ENCODE data around the gene TRAF3.

TRAF3 gene

GRCh38 chr14:102954081-102954789, 177.0 kb downstream of the TRAF3 start:
- H3K27me3 ChIP-seq (ENCODE audit: low read length): no peaks in the 10 kb centered on the region
- no peak overlapping the region for H3K4me2 ChIP-seq (ENCODE audit: low read depth, low read length, poor library complexity, severe bottlenecking)
- no peaks in the 10 kb centered on the region for H3K79me2 ChIP-seq (ENCODE audit: insufficient read depth, low read length)
- no peaks in the 10 kb centered on the region for H3K36me3 ChIP-seq (ENCODE audit: low read length)
- no peaks in the 10 kb centered on the region for H3K9me2 ChIP-seq (replicated peaks; ENCODE audit: insufficient read depth, low read length)
- H3F3A ChIP-seq (ENCODE audit: insufficient read depth): 0 out of 2 replicates have a peak, but pooled peaks cover 2% of the 10 kb centered on the region
- TF ChIP-seq EZH2phosphoT487 (conservative IDR thresholded peaks at IDR 0.05; ENCODE audit: low read length): no peak
- no peak for TF ChIP-seq CTCF (IDR thresholded peaks at IDR 0.05; ENCODE audit: insufficient read depth, low read length, poor library complexity, severe bottlenecking)
- H3K9ac ChIP-seq (ENCODE audit: low read length): no peak overlapping the region
- no peaks in the 10 kb centered on the region for H3K9me3 ChIP-seq (ENCODE audit: insufficient read depth, low read length)
- no peak overlapping the region for H3K4me3 ChIP-seq (ENCODE audit: insufficient read depth, low read length, poor library complexity, severe bottlenecking)
- H3K27ac ChIP-seq (ENCODE audit: low read depth, low read length): no peak overlapping the region
- no peak overlapping the region for H2AFZ ChIP-seq (ENCODE audit: low read depth, low read length, severe bottlenecking)
- H4K20me1 ChIP-seq (ENCODE audit: low read depth, low read length): no peaks in the 10 kb centered on the region

GRCh38 chr14:102955636-102956408, 178.6 kb downstream of the TRAF3 start:
- Histone ChIP-seq H3K9me3 (ENCODE audit: insufficient read depth, low read length) (no peaks in the 10 kb centered on the region), H3K27me3 (ENCODE audit: low read length) (no peaks in the 10 kb centered on the region), H3K4me3 (ENCODE audit: insufficient read depth, low read length, poor library complexity, severe bottlenecking) (no peak overlapping the region), H3K9me2 (replicated peaks; ENCODE audit: insufficient read depth, low read length) (no peaks in the 10 kb centered on the region), H4K20me1 (ENCODE audit: low read depth, low read length) (no peaks in the 10 kb centered on the region), H3K9ac (ENCODE audit: low read length) (no peak overlapping the region), H3K4me2 (ENCODE audit: low read depth, low read length, poor library complexity, severe bottlenecking) (no peak overlapping the region), H2AFZ (ENCODE audit: low read depth, low read length, severe bottlenecking) (no peak overlapping the region), H3K27ac (ENCODE audit: low read depth, low read length) (no peak overlapping the region), H3K36me3 (ENCODE audit: low read length) (no peaks in the 10 kb centered on the region), H3F3A (ENCODE audit: insufficient read depth) (no peaks in the 10 kb centered on the region), H3K79me2 (ENCODE audit: insufficient read depth, low read length) (no peaks in the 10 kb centered on the region)
- TF ChIP-seq EZH2phosphoT487 (conservative IDR thresholded peaks at IDR 0.05; ENCODE audit: low read length) (no peak), CTCF (IDR thresholded peaks at IDR 0.05; ENCODE audit: insufficient read depth, low read length, poor library complexity, severe bottlenecking) (no peak)

- H3K9ac ChIP-seq (ENCODE audit: low read length): no peak overlapping the region
These were observed 180.0 kb downstream of the TRAF3 start for GRCh38 chr14:102957222-102957621.

More at GRCh38 chr14:102957222-102957621, 180.0 kb downstream of the TRAF3 start:
- Histone ChIP-seq H3K27ac (ENCODE audit: low read depth, low read length) (no peak overlapping the region), H3K9me3 (ENCODE audit: insufficient read depth, low read length) (no peaks in the 10 kb centered on the region), H3K4me2 (ENCODE audit: low read depth, low read length, poor library complexity, severe bottlenecking) (no peak overlapping the region), H3K4me3 (ENCODE audit: insufficient read depth, low read length, poor library complexity, severe bottlenecking) (no peak overlapping the region), H3K36me3 (ENCODE audit: low read length) (no peaks in the 10 kb centered on the region), H3K79me2 (ENCODE audit: insufficient read depth, low read length) (no peaks in the 10 kb centered on the region), H3K27me3 (ENCODE audit: low read length) (no peaks in the 10 kb centered on the region), H3F3A (ENCODE audit: insufficient read depth) (no peaks in the 10 kb centered on the region), H3K9me2 (replicated peaks; ENCODE audit: insufficient read depth, low read length) (no peaks in the 10 kb centered on the region), H4K20me1 (ENCODE audit: low read depth, low read length) (no peaks in the 10 kb centered on the region), H2AFZ (ENCODE audit: low read depth, low read length, severe bottlenecking) (no peak overlapping the region)
- TF ChIP-seq CTCF (IDR thresholded peaks at IDR 0.05; ENCODE audit: insufficient read depth, low read length, poor library complexity, severe bottlenecking) (no peak), EZH2phosphoT487 (conservative IDR thresholded peaks at IDR 0.05; ENCODE audit: low read length) (no peak)
